HG03060 (cell line): ENCODE measurements around the gene ZFC3H1.
"Not testable (repeated sequence)": the region's sequence is repeated elsewhere in the genome, so short reads cannot be mapped to it uniquely, and the experiment has no call there.

Source experiments
- ATAC-seq: cut with Tn5 transposase; IDR thresholded peaks from one replicate; pipeline ENCODE4 v1.9.1; 2021; ENCODE audit warnings: low read depth, moderate number of reproducible peaks; ENCODE audit not compliant: unreplicated experiment

Gene ZFC3H1

GRCh38 chr12:71663561-71664410 is at the start of gene ZFC3H1, which contains the start of gene THAP2:
Gene ZFC3H1, minus strand, starts transcription at chr12:71663848. Its CDS starts 238 bp downstream, at chr12:71663610.
Gene THAP2, plus strand, starts transcription at chr12:71664301. Its CDS starts 209 bp downstream, at chr12:71664510.
- ATAC-seq = peak; percentile 96

GRCh38 chr12:71710276-71711125 is 46.9 kb upstream of the ZFC3H1 start:
- ATAC-seq = no peak

- no peak for ATAC-seq
Measured at GRCh38 chr12:71708658-71709057, 45.0 kb upstream of the ZFC3H1 start.

GRCh38 chr12:71704920-71705319 is 41.3 kb upstream of the ZFC3H1 start:
- no peak for ATAC-seq

GRCh38 chr12:71703206-71703605 is 39.6 kb upstream of the ZFC3H1 start:
- no peak for ATAC-seq

GRCh38 chr12:71702590-71702989 is 38.9 kb upstream of the ZFC3H1 start:
- no peak for ATAC-seq

GRCh38 chr12:71702181-71702580 is 38.5 kb upstream of the ZFC3H1 start:
- not testable (repeated sequence) for ATAC-seq

- ATAC-seq = no peak
Measured at GRCh38 chr12:71695782-71696181, 32.1 kb upstream of the ZFC3H1 start.

- peak; percentile 91 for ATAC-seq
Measured at GRCh38 chr12:71694099-71694820, 30.6 kb upstream of the ZFC3H1 start.

- ATAC-seq = peak; percentile 2
Measured at GRCh38 chr12:71693651-71694050, 30.0 kb upstream of the ZFC3H1 start.

- ATAC-seq = no peak
Measured at GRCh38 chr12:71693126-71693525, 29.5 kb upstream of the ZFC3H1 start.

- no peak for ATAC-seq
Measured at GRCh38 chr12:71691504-71692129, 28.0 kb upstream of the ZFC3H1 start.

- no peak for ATAC-seq
Measured at GRCh38 chr12:71688961-71689570, 25.4 kb upstream of the ZFC3H1 start.

- ATAC-seq = not testable (repeated sequence)
Measured at GRCh38 chr12:71687172-71687571, 23.5 kb upstream of the ZFC3H1 start.

GRCh38 chr12:71686658-71687025 is 23.0 kb upstream of the ZFC3H1 start:
- ATAC-seq = no peak

- ATAC-seq = peak; percentile 52
Measured at GRCh38 chr12:71685914-71686657, 22.4 kb upstream of the ZFC3H1 start, which contains the start of gene TMEM19. Gene TMEM19, plus strand, starts transcription at chr12:71686082. Its CDS starts 599 bp downstream, at chr12:71686681.

GRCh38 chr12:71685312-71685906 is 21.8 kb upstream of the ZFC3H1 start:
- ATAC-seq = no peak

GRCh38 chr12:71684081-71684480 is 20.4 kb upstream of the ZFC3H1 start:
- ATAC-seq = no peak

- no peak for ATAC-seq
Measured at GRCh38 chr12:71683633-71684032, 20.0 kb upstream of the ZFC3H1 start.
